GM12891 (cell line): Measurements from ENCODE around the gene SENP3.

Experiments
- POLR2A ChIP-seq: IDR thresholded peaks from 2 replicates; pipeline ENCODE4 v1.6.1; 2011; ENCODE audit warnings: low read depth, low read length, control low read depth
- TAF1 ChIP-seq: IDR thresholded peaks from 2 replicates; pipeline ENCODE4 v1.6.1; 2011; ENCODE audit warnings: low read depth, low read length, control low read depth

- no peak for TF ChIP-seq POLR2A
- no peak for TF ChIP-seq TAF1
Measured at GRCh38 chr17:7610641-7611040, 48.9 kb downstream of the SENP3 start.
